Diencephalon (tissue), 1 donor: ENCODE data around the gene FAM222A. TPM values are rescaled to one million over a fixed set of nuclear protein-coding genes. Genes with fewer than 3 reads are reported as not detected.

Source experiments
- total RNA-seq: library from RNA; depleted of rRNA; stranded (reverse); fragments of >200 nt; gene quantifications from one replicate; pipeline ENCODE4 v1.2.3, GENCODE V29; 2014

Gene FAM222A
- 10.1 TPM for total RNA-seq

GRCh38 chr12:109713187-109714070, at the start of gene FAM222A:
TSS of gene FAM222A (plus strand) at chr12:109713825. CDS start at chr12:109744147, 30,322 bp downstream.

Other genes starting within 250 kb of the FAM222A start
- 42.4 TPM for gene KCTD10, start 236.5 kb upstream of the FAM222A start, total RNA-seq
- 27.5 TPM for gene UBE3B, start 236.2 kb upstream of the FAM222A start, total RNA-seq
- 19.6 TPM for gene MMAB, start 140.3 kb upstream of the FAM222A start, total RNA-seq
- 16.4 TPM for gene MVK, start 140.0 kb upstream of the FAM222A start, total RNA-seq
- gene TRPV4, start 119.6 kb downstream of the FAM222A start, total RNA-seq, result 0.92 TPM
- 25.8 TPM for gene GLTP, start 166.7 kb downstream of the FAM222A start, total RNA-seq
- gene TCHP, start 186.4 kb downstream of the FAM222A start, total RNA-seq, result 10.1 TPM